K562 (cell line): ENCODE measurements around the gene TMEM126A. TPM values are rescaled to one million over a fixed set of nuclear protein-coding genes. Genes with fewer than 3 reads are reported as not detected.

Source experiments
- CEBPG ChIP-seq, 3 experiments: fragments of 200-800 bp in 1 of 3; sonication (Bioruptor generic) in 1 of 3; sonication (generic) in 1 of 3; formaldehyde crosslinking in 1 of 3; IDR thresholded peaks in 2 of 3; conservative IDR thresholded peaks in 1 of 3; 2 replicates each; pipeline versions ENCODE4 v1.6.1 to v1.8.0; 2016 to 2022; ENCODE audit warnings: missing compliant biosample characterization in 2 of 3, missing genetic modification characterization in 2 of 3, mild to moderate bottlenecking in 1 of 3, missing genetic modification reagents in 1 of 3
- FUS ChIP-seq: fragments of 200-400 bp; formaldehyde crosslinking; optimal IDR thresholded peaks from 2 replicates; pipeline ENCODE3; 2017; ENCODE audit warnings: low read depth, low read length
- MAFG ChIP-seq: fragments of 450-650 bp; conservative IDR thresholded peaks from 2 replicates; pipeline ENCODE4 v1.6.1; 2016; ENCODE audit warnings: missing genetic modification characterization, missing compliant biosample characterization
- POLR2H ChIP-seq: IDR thresholded peaks from 2 replicates; pipeline ENCODE4 v1.6.1; 2016; ENCODE audit warnings: missing genetic modification characterization, low read depth, mild to moderate bottlenecking, control low read depth, missing compliant biosample characterization, moderate library complexity
- polyA plus RNA-seq, 8 experiments: library from polyadenylated mRNA; depleted of rRNA in 4 of 8; stranded (reverse) in 5 of 8; unstranded in 3 of 8; fragments of >200 nt; fragmentation: Nextera tagmentation in 2 of 8; fragmentation: Illumina TruSeq in 1 of 8; extraction: Ambion mirVana in 2 of 8; extraction: Trizol in 1 of 8; gene quantifications; 2 replicates each; pipeline versions ENCODE4 v1.2.1 to v1.2.3, GENCODE V29; 2011 to 2014; ENCODE audit warnings: inconsistent platforms in 1 of 8, missing spikeins in 1 of 8
- total RNA-seq, 7 experiments: library from RNA; depleted of rRNA in 6 of 7; stranded (reverse); fragments of >200 nt in 6 of 7; fragmentation: Illumina TruSeq in 2 of 7; extraction: Trizol in 2 of 7; gene quantifications; 2 replicates each; pipeline versions ENCODE4 v1.2.1 to v1.2.3, GENCODE V29; 2011 to 2021; ENCODE audit warnings: low replicate concordance in 1 of 7
- TF ChIP-seq, protein P1 (sequence below), 2 experiments: IDR thresholded peaks; 2 replicates each; pipeline ENCODE4 v1.6.1; 2012; ENCODE audit warnings: improper control_type of control experiment in 2 of 2, low read depth in 2 of 2, low read length in 2 of 2, borderline replicate concordance in 1 of 2
- TF ChIP-seq, protein P2 (sequence below): IDR thresholded peaks from 2 replicates; pipeline ENCODE4 v1.6.1; 2012; ENCODE audit warnings: low read depth, low read length, improper control_type of control experiment, borderline replicate concordance

Gene TMEM126A
- total and polyA plus RNA-seq, 9 of the 15 experiments (the other 6 are each of a cell fraction or from before 2014, with no cell fraction given), result 19.3 to 154 (median 56.3) TPM

DNA sequence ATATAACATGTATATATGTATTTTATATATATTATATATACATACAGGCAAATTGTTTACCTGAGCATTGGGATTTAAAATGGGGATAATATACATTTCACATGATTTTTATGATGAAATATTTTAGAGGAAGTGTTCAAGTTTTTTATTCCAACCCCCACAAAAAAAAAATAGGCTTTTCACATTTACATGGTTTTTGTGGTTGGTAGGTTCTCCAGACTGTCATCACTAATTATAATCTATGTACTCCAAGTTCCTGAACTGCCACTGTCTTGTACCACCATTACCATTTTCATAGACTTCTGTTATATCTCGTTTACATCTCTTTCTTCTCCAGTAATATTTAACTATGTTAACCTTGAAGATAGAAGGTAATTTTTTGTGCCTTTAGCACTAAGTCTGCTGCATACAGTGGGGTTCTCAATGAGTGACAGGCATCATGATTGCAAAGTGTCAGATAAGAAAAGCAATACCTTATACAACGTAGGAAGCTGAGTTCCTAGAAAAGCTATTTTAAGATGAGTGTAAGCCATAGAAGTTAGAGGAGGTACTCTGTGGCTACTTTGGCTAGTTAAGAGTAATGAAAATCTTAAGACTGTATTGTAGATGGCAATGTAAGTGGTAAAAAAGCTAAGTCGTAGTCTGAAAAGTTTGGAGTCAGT is 5.2 kb downstream of the TMEM126A start (continued):
- TF ChIP-seq CEBPG (CRISPR knock-in tag; IDR thresholded peaks at IDR 0.05) (no peak), CEBPG (tag; conservative IDR thresholded peaks at IDR 0.05 in 1 of 2, IDR thresholded peaks at IDR 0.05 in 1 of 2) (0 out of 4 replicates have a peak, but pooled peaks of 1 of the 2 experiments have one; percentile 34), POLR2H (peak; percentile 36; the same call in 1 of the 2 replicates), MAFG (tag) (no peak), FUS (no peak)
- TF ChIP-seq, protein P1, sequence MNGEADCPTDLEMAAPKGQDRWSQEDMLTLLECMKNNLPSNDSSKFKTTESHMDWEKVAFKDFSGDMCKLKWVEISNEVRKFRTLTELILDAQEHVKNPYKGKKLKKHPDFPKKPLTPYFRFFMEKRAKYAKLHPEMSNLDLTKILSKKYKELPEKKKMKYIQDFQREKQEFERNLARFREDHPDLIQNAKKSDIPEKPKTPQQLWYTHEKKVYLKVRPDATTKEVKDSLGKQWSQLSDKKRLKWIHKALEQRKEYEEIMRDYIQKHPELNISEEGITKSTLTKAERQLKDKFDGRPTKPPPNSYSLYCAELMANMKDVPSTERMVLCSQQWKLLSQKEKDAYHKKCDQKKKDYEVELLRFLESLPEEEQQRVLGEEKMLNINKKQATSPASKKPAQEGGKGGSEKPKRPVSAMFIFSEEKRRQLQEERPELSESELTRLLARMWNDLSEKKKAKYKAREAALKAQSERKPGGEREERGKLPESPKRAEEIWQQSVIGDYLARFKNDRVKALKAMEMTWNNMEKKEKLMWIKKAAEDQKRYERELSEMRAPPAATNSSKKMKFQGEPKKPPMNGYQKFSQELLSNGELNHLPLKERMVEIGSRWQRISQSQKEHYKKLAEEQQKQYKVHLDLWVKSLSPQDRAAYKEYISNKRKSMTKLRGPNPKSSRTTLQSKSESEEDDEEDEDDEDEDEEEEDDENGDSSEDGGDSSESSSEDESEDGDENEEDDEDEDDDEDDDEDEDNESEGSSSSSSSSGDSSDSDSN (IDR thresholded peaks at IDR 0.05; ENCODE audit: borderline replicate concordance in 1 of 2, low read depth in 2 of 2, low read length in 2 of 2), result no peak
- TF ChIP-seq, protein P2, sequence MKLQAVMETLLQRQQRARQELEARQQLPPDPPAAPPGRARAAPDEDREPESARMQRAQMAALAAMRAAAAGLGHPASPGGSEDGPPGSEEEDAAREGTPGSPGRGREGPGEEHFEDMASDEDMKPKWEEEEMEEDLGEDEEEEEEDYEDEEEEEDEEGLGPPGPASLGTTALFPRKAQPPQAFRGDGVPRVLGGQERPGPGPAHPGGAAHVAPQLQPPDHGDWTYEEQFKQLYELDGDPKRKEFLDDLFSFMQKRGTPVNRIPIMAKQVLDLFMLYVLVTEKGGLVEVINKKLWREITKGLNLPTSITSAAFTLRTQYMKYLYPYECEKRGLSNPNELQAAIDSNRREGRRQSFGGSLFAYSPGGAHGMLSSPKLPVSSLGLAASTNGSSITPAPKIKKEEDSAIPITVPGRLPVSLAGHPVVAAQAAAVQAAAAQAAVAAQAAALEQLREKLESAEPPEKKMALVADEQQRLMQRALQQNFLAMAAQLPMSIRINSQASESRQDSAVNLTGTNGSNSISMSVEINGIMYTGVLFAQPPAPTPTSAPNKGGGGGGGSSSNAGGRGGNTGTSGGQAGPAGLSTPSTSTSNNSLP, result 0 out of 2 replicates have a peak, but pooled peaks have one; percentile 55
- TF ChIP-seq, all 486 proteins: peak for 15
